ENCODE measurements around the gene BSDC1. TPM values are rescaled to one million over a fixed set of nuclear protein-coding genes. Genes with fewer than 3 reads are reported as not detected.

BSDC1 gene
- total RNA-seq, 2 donors from 2014 or later = 47.1 to 49.7 TPM

GRCh38 chr1:32332290-32333079 is 61.8 kb downstream of the BSDC1 start:
- TF ChIP-seq CTCF (IDR thresholded peaks at IDR 0.05) = no peak
- Histone ChIP-seq H3K36me3 (peaks cover 38% of the 10 kb centered on the region), H3K4me3 (no peak overlapping the region), H3K27ac (no peak overlapping the region), H3K9me3 (no peaks in the 10 kb centered on the region), H3K27me3 (no peaks in the 10 kb centered on the region), H3K4me1 (peaks cover 0 to 28% of the 10 kb centered on the region in 2 donors)
- DNase-seq (ENCODE audit: low spot score) = no peak

DNA sequence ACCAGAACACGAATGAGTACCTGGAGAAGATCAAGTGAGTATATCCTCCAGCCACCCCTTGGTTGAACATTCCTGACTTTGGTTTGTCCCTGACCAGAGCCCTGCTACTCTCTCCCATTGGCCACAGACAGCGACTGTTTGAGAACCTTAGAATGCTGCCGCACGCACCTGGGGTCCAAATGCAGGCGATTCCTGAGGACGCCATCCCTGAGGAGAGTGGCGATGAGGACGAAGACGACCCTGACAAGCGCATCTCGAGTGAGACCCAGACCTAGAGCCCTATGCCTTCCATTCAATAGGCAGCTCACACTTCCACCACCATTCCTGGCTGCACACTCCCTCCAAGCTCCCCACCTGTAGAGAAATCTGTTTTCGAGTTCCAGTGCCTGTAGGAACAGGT is 62.7 kb downstream of the BSDC1 start:
- Histone ChIP-seq H3K4me3 (no peak overlapping the region), H3K9me3 (no peaks in the 10 kb centered on the region), H3K27ac (no peak overlapping the region), H3K27me3 (no peaks in the 10 kb centered on the region), H3K36me3 (peaks cover 47% of the 10 kb centered on the region), H3K4me1 (peaks cover 0 to 19% of the 10 kb centered on the region in 2 donors)
- TF ChIP-seq CTCF (IDR thresholded peaks at IDR 0.05) = no peak
- no peak for DNase-seq (ENCODE audit: low spot score)

DNA sequence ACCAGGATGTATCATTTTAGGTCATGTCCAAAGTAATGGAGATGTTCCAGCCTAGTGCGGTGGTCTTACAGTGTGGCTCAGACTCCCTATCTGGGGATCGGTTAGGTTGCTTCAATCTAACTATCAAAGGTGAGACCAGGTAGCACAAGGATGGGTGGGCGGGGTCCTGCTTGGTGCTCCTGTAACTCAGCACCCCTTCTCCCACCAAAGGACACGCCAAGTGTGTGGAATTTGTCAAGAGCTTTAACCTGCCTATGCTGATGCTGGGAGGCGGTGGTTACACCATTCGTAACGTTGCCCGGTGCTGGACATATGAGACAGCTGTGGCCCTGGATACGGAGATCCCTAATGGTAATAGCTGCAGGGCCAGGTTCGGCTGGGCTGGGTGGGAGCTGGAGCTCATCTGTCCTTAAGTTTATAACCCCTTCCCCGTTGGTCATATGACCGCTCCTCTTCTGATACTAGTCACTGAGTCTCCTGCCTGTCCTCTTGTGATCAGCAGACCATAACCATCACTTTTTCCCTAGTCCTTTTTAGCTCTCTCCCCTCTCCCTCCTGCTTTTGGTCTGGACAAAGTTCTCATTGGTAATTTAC is 63.6 kb downstream of the BSDC1 start:
- H3K9me3 ChIP-seq = no peaks in the 10 kb centered on the region
- no peak overlapping the region for H3K4me3 ChIP-seq
- peaks cover 0 to 15% of the 10 kb centered on the region in 2 donors for H3K4me1 ChIP-seq
- no peak for TF ChIP-seq CTCF (IDR thresholded peaks at IDR 0.05)
- no peak for DNase-seq (ENCODE audit: low spot score)
- no peaks in the 10 kb centered on the region for H3K27me3 ChIP-seq
- H3K27ac ChIP-seq = no peak overlapping the region
- peaks cover 47% of the 10 kb centered on the region for H3K36me3 ChIP-seq

DNA sequence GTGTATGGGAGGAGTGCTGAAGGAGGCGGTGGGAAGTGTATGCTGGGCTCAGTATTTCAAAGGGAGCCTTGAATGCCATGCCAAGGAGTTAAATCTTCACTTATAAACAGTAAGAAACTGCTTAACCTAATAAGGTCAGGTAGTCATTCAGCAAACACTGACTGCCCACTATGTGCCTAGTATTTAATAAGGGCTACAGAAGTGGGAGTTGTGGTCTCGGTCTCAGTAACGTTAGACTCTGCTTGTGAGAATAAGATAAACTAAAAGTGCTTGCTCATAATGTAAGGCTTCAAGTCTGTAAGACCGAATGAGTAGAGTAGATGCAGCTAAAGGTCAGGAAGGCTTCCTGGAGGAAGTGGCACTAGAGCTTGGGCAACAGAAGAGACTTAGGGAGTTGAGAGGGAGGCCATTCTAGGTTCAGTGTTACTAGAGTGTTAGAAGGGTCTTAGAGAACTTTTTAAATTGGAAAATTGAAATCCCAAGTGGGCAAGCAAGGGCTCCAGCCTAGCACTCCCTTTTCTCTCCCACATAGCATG is 64.2 kb downstream of the BSDC1 start:
- Histone ChIP-seq H3K4me3 (no peak overlapping the region), H3K9me3 (no peaks in the 10 kb centered on the region), H3K36me3 (peaks cover 47% of the 10 kb centered on the region), H3K27me3 (no peaks in the 10 kb centered on the region), H3K27ac (no peak overlapping the region), H3K4me1 (peaks cover 0 to 10% of the 10 kb centered on the region in 2 donors)
- no peak for DNase-seq (ENCODE audit: low spot score)
- no peak for TF ChIP-seq CTCF (IDR thresholded peaks at IDR 0.05)

DNA sequence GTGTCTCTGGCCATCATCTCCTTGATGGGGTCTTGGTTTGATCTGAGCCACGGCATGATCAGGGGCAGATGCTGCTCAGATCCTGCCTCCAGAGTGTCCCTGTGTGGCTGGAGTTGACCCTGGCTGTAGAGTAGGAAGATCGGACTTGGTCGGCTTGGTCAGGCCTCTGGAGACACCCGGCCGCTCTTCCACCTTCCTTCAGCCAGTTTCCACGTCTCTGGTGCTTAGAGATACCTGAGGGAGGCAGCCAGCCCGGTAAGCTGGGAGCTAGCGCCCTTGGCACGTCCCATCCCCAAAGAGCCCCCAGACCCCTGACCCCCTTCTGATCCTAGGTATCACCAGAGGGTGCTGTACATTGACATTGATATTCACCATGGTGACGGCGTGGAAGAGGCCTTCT is 67.0 kb downstream of the BSDC1 start:
- Histone ChIP-seq H3K27me3 (no peaks in the 10 kb centered on the region), H3K27ac (no peak overlapping the region), H3K9me3 (no peaks in the 10 kb centered on the region), H3K4me3 (no peak overlapping the region), H3K4me1 (no peaks in the 10 kb centered on the region), H3K36me3 (peaks cover 43% of the 10 kb centered on the region)
- no peak for DNase-seq (ENCODE audit: low spot score)
- no peak for TF ChIP-seq CTCF (IDR thresholded peaks at IDR 0.05)

Data from right atrium auricular region (tissue), 2 donors.